DMS 273 treated with DMSO at 0.1 percent for 48 hours (cell line): Measurements from ENCODE around the gene ISOC1.

ENCODE experiments used
- DNase-seq: peaks from one replicate; lab custom pipeline; 2025; lab: John Stamatoyannopoulos, UW

ISOC1 gene

GRCh38 chr5:129094924-129095899, 663 bp downstream of the ISOC1 start:
- no peak for DNase-seq

DNA sequence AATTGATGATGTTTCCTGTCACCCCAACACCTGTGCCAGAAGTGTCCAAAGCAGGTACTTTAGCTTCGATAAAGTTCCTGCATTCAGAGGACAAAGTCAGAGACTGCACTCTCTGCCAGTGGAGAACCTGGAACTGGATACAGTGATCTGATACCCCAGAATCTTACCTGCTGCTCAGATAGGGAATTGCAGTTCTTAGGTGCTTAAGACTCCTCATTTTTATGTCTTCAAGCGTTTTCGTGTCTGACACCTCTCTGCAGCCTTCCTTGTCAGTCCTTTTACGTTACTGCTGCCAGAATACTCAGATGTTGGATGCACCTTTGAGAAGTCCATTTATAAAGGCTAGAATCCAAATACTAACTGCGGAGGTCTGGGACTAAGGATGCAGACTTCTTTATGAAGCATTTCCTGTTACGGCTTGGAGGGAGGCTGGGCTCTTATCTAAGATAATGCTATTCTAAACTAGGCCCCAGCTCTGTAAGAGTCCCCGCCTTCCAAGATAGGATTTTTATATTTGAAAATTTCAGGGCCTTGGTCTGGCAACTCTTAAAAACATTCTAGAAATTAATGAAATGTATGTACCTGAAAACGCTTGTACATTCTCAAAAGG, 1.9 kb downstream of the ISOC1 start:
- no peak for DNase-seq

- no peak for DNase-seq
Observed at GRCh38 chr5:129097498-129098296, 3.1 kb downstream of the ISOC1 start.

DNA sequence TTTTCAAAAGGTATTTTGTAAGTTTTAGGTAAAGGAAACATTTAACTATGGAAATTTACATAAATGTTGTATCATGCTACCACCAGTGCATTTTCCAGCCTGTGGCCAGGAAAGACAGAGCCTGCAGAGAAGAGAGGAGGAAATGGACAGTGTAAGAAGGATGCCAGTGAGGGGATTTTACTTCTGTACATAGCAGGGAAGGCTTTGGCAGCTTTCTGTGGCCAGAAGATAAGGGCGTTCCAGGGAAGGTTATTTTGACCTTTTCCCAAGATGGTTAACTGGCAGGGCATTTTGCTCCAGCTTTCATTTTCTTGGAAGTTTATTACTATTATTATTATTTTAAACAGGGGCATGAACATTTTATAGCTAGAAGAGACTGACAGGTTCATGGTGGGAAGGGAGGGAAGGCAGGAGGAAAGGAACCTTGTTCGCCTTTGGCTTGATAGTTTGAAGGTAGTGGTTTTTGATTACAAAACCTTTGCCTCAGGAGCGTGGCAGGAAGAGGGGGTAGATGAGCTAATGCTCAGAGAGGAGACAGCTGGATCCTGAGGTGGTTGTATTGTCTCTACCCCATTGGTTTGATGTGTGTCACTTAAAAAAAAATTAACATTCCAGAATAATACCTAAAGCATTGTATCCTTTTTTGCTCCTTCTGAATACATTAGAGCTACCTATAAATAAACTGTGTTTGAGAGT, 4.1 kb downstream of the ISOC1 start:
- no peak for DNase-seq

DNA sequence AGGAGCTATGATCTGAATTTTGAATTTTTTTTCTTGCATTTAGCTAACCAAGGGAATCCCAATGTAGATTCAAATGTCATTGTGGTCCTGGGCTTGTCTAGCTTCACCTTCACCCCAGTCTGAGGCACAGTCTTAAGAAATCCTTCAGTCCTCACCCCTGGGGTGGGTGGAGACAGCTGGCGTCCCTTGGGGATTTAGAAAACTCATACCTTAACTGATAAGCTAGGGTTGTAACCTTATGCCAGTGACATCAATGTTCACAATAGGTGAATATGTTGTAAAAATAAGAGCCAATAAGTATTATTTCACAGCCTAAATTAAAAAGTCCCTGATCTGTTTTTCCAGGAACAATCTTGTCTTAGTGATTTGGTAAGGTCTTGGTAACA, 4.6 kb downstream of the ISOC1 start:
- no peak for DNase-seq

DNA sequence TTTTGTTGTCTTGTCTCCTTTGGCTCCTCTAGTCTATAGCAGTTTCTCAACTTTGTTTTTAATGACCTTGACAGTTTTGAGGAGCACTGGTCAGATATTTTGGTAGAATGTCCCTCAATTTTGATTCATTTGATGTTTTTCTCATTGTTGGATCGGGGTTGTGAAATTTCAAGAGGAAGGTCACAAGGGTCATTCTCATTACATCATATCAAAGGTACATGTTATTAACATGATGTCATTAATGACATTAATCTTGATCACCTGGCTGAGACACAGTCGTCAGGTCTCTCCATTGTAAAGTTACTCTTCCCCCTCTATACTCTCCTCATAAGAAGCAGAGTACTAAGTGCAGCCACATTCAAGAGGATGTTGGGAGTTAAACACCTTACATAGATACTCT, 7.2 kb downstream of the ISOC1 start:
- DNase-seq = no peak

DNA sequence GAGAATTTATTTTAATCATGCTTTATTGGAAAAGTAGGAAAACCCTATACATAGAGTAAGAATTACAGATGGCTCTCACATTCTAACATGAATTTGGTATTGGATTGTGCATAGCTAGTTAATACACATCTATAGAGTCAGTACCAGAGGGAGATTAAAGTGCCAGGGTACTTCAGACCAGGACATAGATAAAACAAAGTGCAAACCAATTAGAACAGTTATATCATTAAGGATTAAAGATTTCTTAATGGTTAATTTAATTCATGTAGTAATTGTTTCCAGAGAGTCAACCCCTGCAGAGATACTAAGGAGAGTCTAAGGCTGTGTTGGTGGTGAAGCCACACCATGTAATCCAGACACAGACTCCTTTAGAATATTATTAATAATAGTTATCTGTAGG, 8.8 kb downstream of the ISOC1 start:
- DNase-seq = no peak

DNA sequence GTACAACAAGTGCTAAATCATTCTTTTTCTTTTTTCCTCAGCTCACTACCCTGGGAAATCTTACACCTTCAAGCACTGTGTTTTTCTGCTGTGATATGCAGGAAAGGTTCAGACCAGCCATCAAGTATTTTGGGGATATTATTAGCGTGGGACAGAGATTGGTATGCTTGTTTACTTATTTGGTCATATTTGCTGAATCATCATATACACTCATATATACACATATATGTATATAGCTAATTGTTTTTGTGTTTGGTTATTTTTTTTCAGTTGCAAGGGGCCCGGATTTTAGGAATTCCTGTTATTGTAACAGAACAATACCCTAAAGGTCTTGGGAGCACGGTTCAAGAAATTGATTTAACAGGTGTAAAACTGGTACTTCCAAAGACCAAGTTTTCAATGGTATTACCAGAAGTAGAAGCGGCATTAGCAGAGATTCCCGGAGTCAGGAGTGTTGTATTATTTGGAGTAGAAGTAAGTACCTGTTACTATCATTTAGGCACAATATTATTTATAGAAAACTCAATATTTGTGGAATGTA, 10.4 kb downstream of the ISOC1 start:
- no peak for DNase-seq

DNA sequence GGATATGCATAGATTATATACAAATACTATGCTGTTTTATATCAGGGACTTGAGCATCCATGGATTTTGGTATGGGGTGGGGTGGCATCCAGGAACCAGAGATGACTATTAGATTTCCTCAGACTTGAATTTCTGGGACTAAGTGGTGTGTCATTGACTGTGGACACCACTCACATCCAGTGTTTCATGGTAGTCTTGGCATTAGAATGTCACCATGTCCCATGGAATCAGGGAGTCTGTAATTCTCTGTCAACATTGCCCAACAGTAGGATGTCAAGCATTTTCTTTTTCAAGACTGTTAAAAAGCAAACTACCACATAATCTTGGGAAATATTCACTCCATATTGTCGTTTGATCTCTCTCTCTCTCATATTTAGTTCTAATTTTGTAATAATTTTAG, 13.1 kb downstream of the ISOC1 start:
- DNase-seq = no peak

- no peak for DNase-seq
Observed at GRCh38 chr5:129110742-129111141, 16.2 kb downstream of the ISOC1 start.

GRCh38 chr5:129111351-129111750, 16.8 kb downstream of the ISOC1 start:
- DNase-seq = no peak

DNA sequence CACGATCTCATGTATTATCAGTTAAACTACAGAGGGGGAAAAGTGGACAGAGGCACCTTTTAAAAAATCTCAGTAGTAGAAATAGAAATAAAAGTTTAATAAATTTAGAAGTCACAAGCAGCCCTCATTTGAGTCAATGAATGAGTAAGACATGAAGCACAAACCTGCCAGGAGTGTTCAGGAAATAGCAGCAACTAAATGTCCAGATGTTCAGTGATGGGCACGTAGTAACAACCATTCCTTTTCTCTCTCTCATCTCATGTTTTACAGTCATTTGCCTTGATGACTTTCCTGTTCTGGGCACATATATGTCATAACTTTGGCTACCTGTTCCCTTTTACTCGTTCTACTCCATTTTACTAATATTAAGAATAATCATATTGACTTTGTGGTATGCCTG, 17.7 kb downstream of the ISOC1 start:
- no peak for DNase-seq

- DNase-seq = no peak
Observed at GRCh38 chr5:129113867-129114266, 19.3 kb downstream of the ISOC1 start.

DNA sequence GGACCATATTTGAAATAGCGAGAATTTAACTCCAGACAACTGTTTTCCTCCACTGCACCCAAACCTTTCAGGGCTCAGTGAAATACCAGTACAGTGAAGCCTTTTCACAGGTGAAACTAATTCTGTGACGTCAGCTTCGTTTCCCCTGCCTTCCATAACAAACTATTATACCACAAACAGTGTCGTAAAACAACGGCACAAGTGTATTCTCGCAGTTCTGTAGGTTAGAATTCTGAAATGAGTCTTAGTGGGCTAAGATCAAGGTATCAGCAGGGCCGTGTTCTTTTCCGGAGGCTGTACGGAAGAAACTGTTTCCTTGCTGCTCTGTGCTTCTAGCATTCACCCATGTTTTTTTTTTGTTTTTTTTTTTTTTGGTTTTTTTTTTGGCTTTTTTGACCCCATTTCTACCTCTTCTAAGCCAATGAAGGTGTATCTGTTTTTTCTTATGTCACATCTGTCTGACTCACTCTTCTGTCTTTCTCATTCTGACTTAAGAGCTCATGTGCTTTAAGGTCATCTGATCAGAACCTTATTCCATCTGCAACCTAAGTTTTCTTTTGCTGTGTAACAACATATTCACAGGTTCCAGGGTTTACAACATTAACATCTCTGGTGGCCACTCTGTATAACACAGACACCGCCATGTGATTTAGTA, 20.1 kb downstream of the ISOC1 start:
- no peak for DNase-seq

GRCh38 chr5:129115680-129116079, 21.1 kb downstream of the ISOC1 start:
- no peak for DNase-seq

DNA sequence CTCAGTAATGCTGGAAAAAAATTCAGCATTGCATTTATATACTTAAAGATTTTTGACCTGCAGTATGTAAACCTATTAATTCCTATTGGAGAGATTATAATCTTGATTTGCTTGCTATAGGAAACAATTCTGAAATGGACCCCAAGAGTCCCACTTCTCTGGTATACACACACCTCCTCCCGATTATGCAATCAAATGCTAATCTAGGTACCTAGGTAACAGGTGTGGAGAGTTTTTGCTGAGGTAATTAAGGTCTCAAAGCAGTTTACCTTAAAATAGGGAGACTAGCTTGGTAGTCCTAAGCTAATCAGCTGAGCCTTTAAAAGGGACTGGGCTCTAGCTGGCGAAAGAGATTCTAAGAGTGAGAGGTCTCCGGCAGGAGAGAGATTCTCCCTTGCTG, 22.2 kb downstream of the ISOC1 start:
- DNase-seq = no peak

- no peak for DNase-seq
Observed at GRCh38 chr5:129118405-129118804, 23.9 kb downstream of the ISOC1 start.

- DNase-seq = no peak
Observed at GRCh38 chr5:129118826-129119225, 24.3 kb downstream of the ISOC1 start.

DNA sequence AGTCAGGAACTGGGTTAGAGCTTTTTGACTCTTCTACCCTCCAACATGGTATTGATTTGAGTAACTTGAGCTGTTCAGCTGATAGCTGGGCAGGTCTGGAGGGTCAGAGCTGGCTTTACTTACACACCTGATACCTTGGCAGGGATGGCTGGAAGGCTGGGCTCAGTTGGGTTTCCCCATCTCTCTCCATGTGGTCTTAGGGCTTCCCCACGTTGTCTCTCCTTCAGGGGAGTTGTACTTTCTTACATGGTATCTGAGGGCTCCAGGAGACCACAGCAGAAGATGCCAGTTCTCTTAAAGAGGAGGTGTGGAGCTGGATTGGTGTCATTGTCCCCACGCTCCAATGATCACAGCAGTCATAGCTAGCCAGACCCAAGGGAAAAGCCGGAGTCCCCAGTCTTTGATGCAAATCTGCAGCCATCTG, 25.6 kb downstream of the ISOC1 start:
- no peak for DNase-seq

DNA sequence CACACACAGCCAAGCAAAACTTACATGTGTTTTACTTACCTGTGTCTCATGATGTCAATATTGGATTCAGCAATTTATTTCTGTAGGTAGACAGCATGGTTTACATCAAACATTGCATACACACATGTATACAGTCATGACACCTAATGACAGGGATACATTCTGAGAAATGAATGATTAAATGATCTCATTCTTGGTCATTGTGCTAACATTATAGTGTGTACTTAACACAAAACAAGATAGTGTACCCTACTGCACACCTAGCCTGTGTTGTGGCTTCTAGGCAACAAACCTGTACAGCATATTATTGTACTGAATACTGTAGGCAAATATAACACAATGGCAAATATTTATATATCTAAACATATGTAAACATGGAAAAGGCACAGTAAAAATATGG, 28.0 kb downstream of the ISOC1 start:
- no peak for DNase-seq

- DNase-seq = no peak
Observed at GRCh38 chr5:129124608-129125007, 30.1 kb downstream of the ISOC1 start.
